Smooth muscle cell (in vitro differentiated cells): ENCODE results near the gene TLX1. TPM values are rescaled to one million over a fixed set of nuclear protein-coding genes. Genes with fewer than 3 reads are reported as not detected.

Source experiments
- DNase-seq: peaks from one replicate; lab custom pipeline; 2025; ENCODE audit not compliant: unreplicated experiment; lab: John Stamatoyannopoulos, UW
- H2AFZ ChIP-seq: fragments of 200-600 bp; sonication (generic); 2 replicates; pipeline ENCODE4 v1.6.0; 2016; ENCODE audit warnings: antibody characterized with exemption, low read depth, mild to moderate bottlenecking
- H3F3A ChIP-seq: fragments of 200-600 bp; sonication (generic); 2 replicates; pipeline ENCODE4 v1.6.0; 2017; ENCODE audit warnings: antibody characterized with exemption, low read depth
- H3K27ac ChIP-seq: fragments of 200-600 bp; sonication (generic); 2 replicates; pipeline ENCODE4 v1.5.1; 2016; ENCODE audit warnings: low read depth, mild to moderate bottlenecking
- H3K27me3 ChIP-seq: fragments of 200-600 bp; sonication (generic); 2 replicates; pipeline ENCODE4 v1.6.1; 2016; ENCODE audit warnings: low read depth, mild to moderate bottlenecking
- H3K36me3 ChIP-seq: fragments of 200-600 bp; sonication (generic); 2 replicates; pipeline ENCODE4 v1.5.1; 2016; ENCODE audit warnings: low read depth
- H3K4me1 ChIP-seq: fragments of 200-600 bp; sonication (generic); 2 replicates; pipeline ENCODE4 v1.5.1; 2016; ENCODE audit warnings: low read depth
- H3K4me2 ChIP-seq: fragments of 200-600 bp; sonication (generic); 2 replicates; pipeline ENCODE4 v1.6.0; 2016; ENCODE audit warnings: mild to moderate bottlenecking
- H3K4me3 ChIP-seq: fragments of 200-600 bp; sonication (generic); 2 replicates; pipeline ENCODE4 v1.5.1; 2016; ENCODE audit warnings: mild to moderate bottlenecking
- H3K79me2 ChIP-seq: fragments of 200-600 bp; sonication (generic); 2 replicates; pipeline ENCODE4 v1.6.0; 2016; ENCODE audit warnings: low read depth, mild to moderate bottlenecking
- H3K9ac ChIP-seq: fragments of 200-600 bp; sonication (generic); 2 replicates; pipeline ENCODE4 v1.6.0; 2016; ENCODE audit warnings: low read depth
- H3K9me3 ChIP-seq: fragments of 200-600 bp; sonication (generic); replicated peaks from 2 replicates; pipeline ENCODE4 v1.5.1; 2016; ENCODE audit warnings: low read depth
- H4K20me1 ChIP-seq: fragments of 200-600 bp; sonication (generic); 2 replicates; pipeline ENCODE4 v1.6.0; 2016; ENCODE audit warnings: low read depth
- WGBS: methylation state at CpG from one replicate; pipeline ENCODE4 v1.1.7; 2016; ENCODE audit warnings: low lambda C conversion rate; 5-methylcytosine and 5-hydroxymethylcytosine counted together
- polyA plus RNA-seq: library from polyadenylated mRNA; unstranded; fragments of >200 nt; fragmentation: Nextera tagmentation; extraction: Ambion mirVana; gene quantifications from 2 replicates; pipeline ENCODE4 v1.2.1, GENCODE V29; 2016
- total RNA-seq: library from RNA; depleted of rRNA; stranded (reverse); fragments of >200 nt; gene quantifications from 2 replicates; pipeline ENCODE4 v1.2.3, GENCODE V29; 2014
- TF ChIP-seq, protein P1 (sequence below): fragments of 200-600 bp; sonication (generic); IDR thresholded peaks from 2 replicates; pipeline ENCODE4 v1.5.1; 2017; ENCODE audit warnings: borderline replicate concordance, mild to moderate bottlenecking, antibody characterized with exemption; ENCODE audit not compliant: insufficient read depth, poor library complexity, severe bottlenecking

Gene TLX1
- total and polyA plus RNA-seq, 2 experiments from 2014 or later = not detected

- TF ChIP-seq, protein P1, sequence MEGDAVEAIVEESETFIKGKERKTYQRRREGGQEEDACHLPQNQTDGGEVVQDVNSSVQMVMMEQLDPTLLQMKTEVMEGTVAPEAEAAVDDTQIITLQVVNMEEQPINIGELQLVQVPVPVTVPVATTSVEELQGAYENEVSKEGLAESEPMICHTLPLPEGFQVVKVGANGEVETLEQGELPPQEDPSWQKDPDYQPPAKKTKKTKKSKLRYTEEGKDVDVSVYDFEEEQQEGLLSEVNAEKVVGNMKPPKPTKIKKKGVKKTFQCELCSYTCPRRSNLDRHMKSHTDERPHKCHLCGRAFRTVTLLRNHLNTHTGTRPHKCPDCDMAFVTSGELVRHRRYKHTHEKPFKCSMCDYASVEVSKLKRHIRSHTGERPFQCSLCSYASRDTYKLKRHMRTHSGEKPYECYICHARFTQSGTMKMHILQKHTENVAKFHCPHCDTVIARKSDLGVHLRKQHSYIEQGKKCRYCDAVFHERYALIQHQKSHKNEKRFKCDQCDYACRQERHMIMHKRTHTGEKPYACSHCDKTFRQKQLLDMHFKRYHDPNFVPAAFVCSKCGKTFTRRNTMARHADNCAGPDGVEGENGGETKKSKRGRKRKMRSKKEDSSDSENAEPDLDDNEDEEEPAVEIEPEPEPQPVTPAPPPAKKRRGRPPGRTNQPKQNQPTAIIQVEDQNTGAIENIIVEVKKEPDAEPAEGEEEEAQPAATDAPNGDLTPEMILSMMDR = no peak
- Histone ChIP-seq H3K4me1 (no peaks in the 10 kb centered on the region), H3K36me3 (no peaks in the 10 kb centered on the region), H3K27me3 (peaks cover 62% of the 10 kb centered on the region), H3K9ac (no peak overlapping the region), H3F3A (no peaks in the 10 kb centered on the region), H2AFZ (no peak overlapping the region), H3K79me2 (no peaks in the 10 kb centered on the region), H4K20me1 (no peaks in the 10 kb centered on the region), H3K27ac (no peak overlapping the region), H3K4me3 (no peak overlapping the region), H3K9me3 (no peaks in the 10 kb centered on the region), H3K4me2 (no peak overlapping the region)
- WGBS = 59% methylated on average over 12 of the region's 12 CpGs
- no peak for DNase-seq
These were observed 18.1 kb upstream of the TLX1 start for GRCh38 chr10:101112799-101113594.

DNA sequence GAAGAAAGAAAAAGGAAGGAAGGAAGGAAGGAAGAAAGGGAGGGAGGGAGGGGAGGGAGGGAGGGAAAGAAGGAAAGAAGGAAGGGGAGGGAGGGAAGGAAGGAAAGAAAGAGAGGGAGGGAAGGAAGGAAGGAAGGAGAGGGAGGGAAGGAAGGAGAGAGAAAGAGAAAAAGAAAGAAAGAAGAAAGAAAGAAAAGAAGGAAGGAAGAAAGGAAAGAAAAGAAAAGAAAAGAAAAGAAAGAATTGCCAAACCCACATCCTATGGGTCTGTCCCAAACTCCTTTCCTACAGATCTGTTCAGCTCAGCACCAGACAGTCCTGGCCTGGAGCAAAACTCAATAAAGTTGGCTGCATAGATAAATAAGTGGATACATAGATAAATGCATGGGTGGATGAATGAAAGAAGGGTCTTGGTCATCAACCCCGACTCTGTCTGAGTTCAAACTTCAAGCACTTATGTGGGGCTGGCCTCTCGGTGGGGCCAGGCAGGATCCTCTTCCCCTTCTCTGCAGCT is 17.2 kb upstream of the TLX1 start:
- TF ChIP-seq, protein P1 = no peak
- Histone ChIP-seq H3K27ac (no peak overlapping the region), H2AFZ (no peak overlapping the region), H3K79me2 (no peaks in the 10 kb centered on the region), H3K4me3 (no peak overlapping the region), H3K27me3 (peaks cover 71% of the 10 kb centered on the region), H3K9me3 (no peaks in the 10 kb centered on the region), H3F3A (no peaks in the 10 kb centered on the region), H3K9ac (no peak overlapping the region), H3K36me3 (no peaks in the 10 kb centered on the region), H3K4me1 (no peaks in the 10 kb centered on the region), H4K20me1 (no peaks in the 10 kb centered on the region), H3K4me2 (no peak overlapping the region)
- DNase-seq = no peak
- WGBS = 80% methylated on average over 2 of the region's 2 CpGs

DNA sequence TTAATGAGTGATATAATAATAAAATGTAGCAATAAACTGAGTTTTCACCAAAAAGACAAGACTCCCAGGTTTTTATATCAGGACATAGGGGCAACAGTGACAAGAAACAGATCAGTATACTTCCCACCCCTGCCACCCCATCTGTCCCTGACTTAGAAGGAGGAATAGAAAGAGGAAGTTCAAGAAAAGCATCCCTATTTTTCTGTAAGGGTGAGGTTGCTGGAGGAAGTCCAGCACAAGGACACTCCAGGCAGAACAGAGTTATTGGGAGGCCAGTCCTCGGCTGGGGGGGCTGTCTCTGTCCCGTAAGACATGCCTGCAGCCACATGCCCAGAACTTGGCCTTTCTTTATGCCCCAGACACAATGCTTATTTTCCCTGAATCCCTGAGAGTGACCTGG is 16.5 kb upstream of the TLX1 start:
- Histone ChIP-seq H4K20me1 (no peaks in the 10 kb centered on the region), H3K4me3 (no peak overlapping the region), H3K36me3 (no peaks in the 10 kb centered on the region), H3F3A (no peaks in the 10 kb centered on the region), H3K4me2 (no peak overlapping the region), H3K27ac (no peak overlapping the region), H3K79me2 (no peaks in the 10 kb centered on the region), H3K9me3 (no peaks in the 10 kb centered on the region), H3K4me1 (no peaks in the 10 kb centered on the region), H3K27me3 (peaks cover 73% of the 10 kb centered on the region), H3K9ac (no peak overlapping the region), H2AFZ (no peak overlapping the region)
- 74% methylated on average over 2 of the region's 2 CpGs for WGBS
- TF ChIP-seq, protein P1 = no peak
- DNase-seq = no peak

DNA sequence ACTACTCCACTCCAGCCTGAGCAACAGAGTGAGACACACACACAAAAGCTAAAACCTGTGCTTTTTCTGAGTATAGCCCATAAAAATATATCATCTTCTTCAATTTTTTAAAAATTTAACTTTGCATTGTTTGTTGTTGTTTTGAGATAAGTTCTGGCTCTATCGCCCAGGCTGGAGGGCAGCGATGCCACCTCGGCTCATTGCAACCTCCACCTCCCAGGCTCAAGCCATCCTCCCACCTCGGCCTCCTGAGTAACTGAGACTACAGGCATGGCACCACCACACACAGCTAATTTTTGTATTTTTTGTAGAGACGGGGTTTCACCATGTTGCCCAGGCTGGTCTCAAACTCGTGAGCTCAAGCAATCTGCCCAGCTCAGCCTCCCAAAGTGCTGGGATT is 14.3 kb upstream of the TLX1 start:
- 81% methylated on average over 6 of the region's 6 CpGs for WGBS
- peaks cover 92% of the 10 kb centered on the region for H3K27me3 ChIP-seq

More for the DNA sequence above, 14.3 kb upstream of the TLX1 start:
- Histone ChIP-seq H3K9me3 (no peaks in the 10 kb centered on the region), H3K36me3 (no peaks in the 10 kb centered on the region), H2AFZ (no peak overlapping the region), H3K4me3 (no peak overlapping the region), H3F3A (no peaks in the 10 kb centered on the region), H3K9ac (no peak overlapping the region), H3K4me1 (peaks cover 7% of the 10 kb centered on the region), H3K27ac (no peak overlapping the region), H4K20me1 (no peaks in the 10 kb centered on the region), H3K79me2 (no peaks in the 10 kb centered on the region), H3K4me2 (no peak overlapping the region)
- DNase-seq = no peak
- TF ChIP-seq, protein P1 = no peak
